ENCODE measurements around the gene ACOXL. TPM values are rescaled to one million over a fixed set of nuclear protein-coding genes. Genes with fewer than 3 reads are reported as not detected.
"Not testable (repeated sequence)": the region's sequence is repeated elsewhere in the genome, so short reads cannot be mapped to it uniquely, and the experiment has no call there.

The ACOXL gene
- total and polyA plus RNA-seq, 9 of the 15 experiments (the other 6 are each of a cell fraction or from before 2014, with no cell fraction given), result 0.31 to 0.56 TPM; not detected in 7

DNA sequence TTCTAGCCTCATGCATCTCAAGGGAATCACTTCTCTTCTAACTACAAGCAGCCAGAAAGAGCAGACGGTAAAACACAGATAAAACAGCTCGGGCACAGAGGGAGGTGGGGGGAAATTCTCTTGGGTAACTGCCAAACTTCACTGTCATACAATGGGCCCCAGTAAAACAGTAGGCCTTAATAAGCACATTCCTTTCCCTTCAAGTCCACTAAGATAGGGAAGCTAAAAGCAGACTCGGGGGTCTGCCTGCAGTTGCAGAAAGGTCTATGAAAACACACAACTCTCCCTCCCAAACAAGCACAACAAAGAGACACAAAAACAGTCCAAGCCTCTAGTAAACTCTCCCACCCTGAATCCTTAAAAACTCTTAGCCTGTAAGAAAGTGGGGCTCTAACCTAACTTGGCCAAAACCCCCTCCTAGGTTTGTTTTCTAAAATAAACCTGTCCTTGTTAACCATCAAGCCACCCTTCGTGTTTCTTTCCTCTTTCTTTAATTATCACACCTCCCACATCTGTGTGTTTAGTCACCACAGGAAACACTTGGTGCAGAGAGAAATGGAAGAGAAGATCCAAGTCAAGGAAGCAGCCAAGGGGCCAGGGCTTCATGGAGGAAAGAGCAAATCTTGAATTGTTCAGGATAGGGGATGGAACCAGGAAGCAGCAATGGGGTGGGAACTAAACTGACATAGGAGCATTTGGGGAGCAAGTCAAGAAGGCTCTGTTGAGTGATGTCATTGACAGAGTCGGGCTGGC is 37.1 kb upstream of the ACOXL start (continued):
- TF ChIP-seq PHF20 (IDR thresholded peaks at IDR 0.05; ENCODE audit: partially characterized antibody), result peak; percentile 24
- peak; percentile 46; the same call in 1 of the 2 replicates for TF ChIP-seq NBN (IDR thresholded peaks at IDR 0.05; ENCODE audit: low read depth)
- peak in 1 of 2 experiments; percentile 15; a peak in 3 of 4 replicates for TF ChIP-seq FOXK2 (conservative IDR thresholded peaks at IDR 0.05 in 1 of 2, IDR thresholded peaks at IDR 0.05 in 1 of 2; ENCODE audit: low read depth in 2 of 2)
- peak; percentile 84 for TF ChIP-seq DPF2 (IDR thresholded peaks at IDR 0.05)
- peak in 1 of 2 experiments; percentile 24; a peak in 1 of 4 replicates for TF ChIP-seq KDM1A (IDR thresholded peaks at IDR 0.05)
- 0 out of 2 replicates have a peak, but pooled peaks have one; percentile 22 for TF ChIP-seq FOXJ2 (tag; IDR thresholded peaks at IDR 0.05)
- TF ChIP-seq HLTF (IDR thresholded peaks at IDR 0.05), result 0 out of 2 replicates have a peak, but pooled peaks have one; percentile 67
- TF ChIP-seq TRIM24 (IDR thresholded peaks at IDR 0.05), result peak; percentile 36 to 42; a peak in 2 of 4 replicates
- peak; percentile 68 for TF ChIP-seq BRD9 (IDR thresholded peaks at IDR 0.05; ENCODE audit: low read depth, partially characterized antibody)
- peak; percentile 61 for TF ChIP-seq CBFA2T2 (conservative IDR thresholded peaks at IDR 0.05)
- peak in 1 of 2 experiments; percentile 29; a peak in 1 of 4 replicates for TF ChIP-seq RCOR1 (IDR thresholded peaks at IDR 0.05; ENCODE audit: borderline replicate concordance in 1 of 2, low read depth in 2 of 2, low read length in 2 of 2)
- TF ChIP-seq ZFX (CRISPR knock-in tag; IDR thresholded peaks at IDR 0.05), result peak; percentile 72
- peak; percentile 79 for TF ChIP-seq ARID1B (IDR thresholded peaks at IDR 0.05)
- peak; percentile 61; the same call in 1 of the 2 replicates for TF ChIP-seq DMBX1 (CRISPR knock-in tag; IDR thresholded peaks at IDR 0.05; ENCODE audit: borderline replicate concordance)
- TF ChIP-seq, protein P1, sequence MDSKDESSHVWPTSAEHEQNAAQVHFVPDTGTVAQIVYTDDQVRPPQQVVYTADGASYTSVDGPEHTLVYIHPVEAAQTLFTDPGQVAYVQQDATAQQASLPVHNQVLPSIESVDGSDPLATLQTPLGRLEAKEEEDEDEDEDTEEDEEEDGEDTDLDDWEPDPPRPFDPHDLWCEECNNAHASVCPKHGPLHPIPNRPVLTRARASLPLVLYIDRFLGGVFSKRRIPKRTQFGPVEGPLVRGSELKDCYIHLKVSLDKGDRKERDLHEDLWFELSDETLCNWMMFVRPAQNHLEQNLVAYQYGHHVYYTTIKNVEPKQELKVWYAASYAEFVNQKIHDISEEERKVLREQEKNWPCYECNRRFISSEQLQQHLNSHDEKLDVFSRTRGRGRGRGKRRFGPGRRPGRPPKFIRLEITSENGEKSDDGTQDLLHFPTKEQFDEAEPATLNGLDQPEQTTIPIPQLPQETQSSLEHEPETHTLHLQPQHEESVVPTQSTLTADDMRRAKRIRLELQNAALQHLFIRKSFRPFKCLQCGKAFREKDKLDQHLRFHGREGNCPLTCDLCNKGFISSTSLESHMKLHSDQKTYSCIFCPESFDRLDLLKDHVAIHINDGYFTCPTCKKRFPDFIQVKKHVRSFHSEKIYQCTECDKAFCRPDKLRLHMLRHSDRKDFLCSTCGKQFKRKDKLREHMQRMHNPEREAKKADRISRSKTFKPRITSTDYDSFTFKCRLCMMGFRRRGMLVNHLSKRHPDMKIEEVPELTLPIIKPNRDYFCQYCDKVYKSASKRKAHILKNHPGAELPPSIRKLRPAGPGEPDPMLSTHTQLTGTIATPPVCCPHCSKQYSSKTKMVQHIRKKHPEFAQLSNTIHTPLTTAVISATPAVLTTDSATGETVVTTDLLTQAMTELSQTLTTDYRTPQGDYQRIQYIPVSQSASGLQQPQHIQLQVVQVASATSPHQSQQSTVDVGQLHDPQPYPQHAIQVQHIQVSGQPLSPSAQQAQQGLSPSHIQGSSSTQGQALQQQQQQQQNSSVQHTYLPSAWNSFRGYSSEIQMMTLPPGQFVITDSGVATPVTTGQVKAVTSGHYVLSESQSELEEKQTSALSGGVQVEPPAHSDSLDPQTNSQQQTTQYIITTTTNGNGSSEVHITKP (IDR thresholded peaks at IDR 0.05; ENCODE audit: partially characterized antibody), result peak; percentile 82
- not testable (repeated sequence) for TF ChIP-seq JUND (IDR thresholded peaks at IDR 0.05; ENCODE audit: borderline replicate concordance, low read depth, low read length)
- peak; percentile 20; the same call in 1 of the 3 replicates for TF ChIP-seq JUND (tag; IDR thresholded peaks at IDR 0.05; ENCODE audit: borderline replicate concordance, low read depth, low read length)
- TF ChIP-seq, protein P2, sequence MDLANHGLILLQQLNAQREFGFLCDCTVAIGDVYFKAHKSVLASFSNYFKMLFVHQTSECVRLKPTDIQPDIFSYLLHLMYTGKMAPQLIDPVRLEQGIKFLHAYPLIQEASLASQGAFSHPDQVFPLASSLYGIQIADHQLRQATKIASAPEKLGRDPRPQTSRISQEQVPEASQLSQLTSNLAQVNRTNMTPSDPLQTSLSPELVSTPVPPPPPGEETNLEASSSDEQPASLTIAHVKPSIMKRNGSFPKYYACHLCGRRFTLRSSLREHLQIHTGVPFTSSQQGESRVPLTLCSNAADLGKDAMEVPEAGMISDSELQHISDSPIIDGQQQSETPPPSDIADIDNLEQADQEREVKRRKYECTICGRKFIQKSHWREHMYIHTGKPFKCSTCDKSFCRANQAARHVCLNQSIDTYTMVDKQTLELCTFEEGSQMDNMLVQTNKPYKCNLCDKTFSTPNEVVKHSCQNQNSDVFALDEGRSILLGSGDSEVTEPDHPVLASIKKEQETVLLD (IDR thresholded peaks at IDR 0.05), result peak; percentile 54; the same call in 1 of the 2 replicates
- TF ChIP-seq L3MBTL2 (IDR thresholded peaks at IDR 0.05), result peak; percentile 69
- TF ChIP-seq, protein P3, sequence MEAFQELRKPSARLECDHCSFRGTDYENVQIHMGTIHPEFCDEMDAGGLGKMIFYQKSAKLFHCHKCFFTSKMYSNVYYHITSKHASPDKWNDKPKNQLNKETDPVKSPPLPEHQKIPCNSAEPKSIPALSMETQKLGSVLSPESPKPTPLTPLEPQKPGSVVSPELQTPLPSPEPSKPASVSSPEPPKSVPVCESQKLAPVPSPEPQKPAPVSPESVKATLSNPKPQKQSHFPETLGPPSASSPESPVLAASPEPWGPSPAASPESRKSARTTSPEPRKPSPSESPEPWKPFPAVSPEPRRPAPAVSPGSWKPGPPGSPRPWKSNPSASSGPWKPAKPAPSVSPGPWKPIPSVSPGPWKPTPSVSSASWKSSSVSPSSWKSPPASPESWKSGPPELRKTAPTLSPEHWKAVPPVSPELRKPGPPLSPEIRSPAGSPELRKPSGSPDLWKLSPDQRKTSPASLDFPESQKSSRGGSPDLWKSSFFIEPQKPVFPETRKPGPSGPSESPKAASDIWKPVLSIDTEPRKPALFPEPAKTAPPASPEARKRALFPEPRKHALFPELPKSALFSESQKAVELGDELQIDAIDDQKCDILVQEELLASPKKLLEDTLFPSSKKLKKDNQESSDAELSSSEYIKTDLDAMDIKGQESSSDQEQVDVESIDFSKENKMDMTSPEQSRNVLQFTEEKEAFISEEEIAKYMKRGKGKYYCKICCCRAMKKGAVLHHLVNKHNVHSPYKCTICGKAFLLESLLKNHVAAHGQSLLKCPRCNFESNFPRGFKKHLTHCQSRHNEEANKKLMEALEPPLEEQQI (IDR thresholded peaks at IDR 0.05), result 0 out of 2 replicates have a peak, but pooled peaks have one; percentile 29

Data from K562 (cell line).